ENCODE measurements around the gene UQCRH.

DNA sequence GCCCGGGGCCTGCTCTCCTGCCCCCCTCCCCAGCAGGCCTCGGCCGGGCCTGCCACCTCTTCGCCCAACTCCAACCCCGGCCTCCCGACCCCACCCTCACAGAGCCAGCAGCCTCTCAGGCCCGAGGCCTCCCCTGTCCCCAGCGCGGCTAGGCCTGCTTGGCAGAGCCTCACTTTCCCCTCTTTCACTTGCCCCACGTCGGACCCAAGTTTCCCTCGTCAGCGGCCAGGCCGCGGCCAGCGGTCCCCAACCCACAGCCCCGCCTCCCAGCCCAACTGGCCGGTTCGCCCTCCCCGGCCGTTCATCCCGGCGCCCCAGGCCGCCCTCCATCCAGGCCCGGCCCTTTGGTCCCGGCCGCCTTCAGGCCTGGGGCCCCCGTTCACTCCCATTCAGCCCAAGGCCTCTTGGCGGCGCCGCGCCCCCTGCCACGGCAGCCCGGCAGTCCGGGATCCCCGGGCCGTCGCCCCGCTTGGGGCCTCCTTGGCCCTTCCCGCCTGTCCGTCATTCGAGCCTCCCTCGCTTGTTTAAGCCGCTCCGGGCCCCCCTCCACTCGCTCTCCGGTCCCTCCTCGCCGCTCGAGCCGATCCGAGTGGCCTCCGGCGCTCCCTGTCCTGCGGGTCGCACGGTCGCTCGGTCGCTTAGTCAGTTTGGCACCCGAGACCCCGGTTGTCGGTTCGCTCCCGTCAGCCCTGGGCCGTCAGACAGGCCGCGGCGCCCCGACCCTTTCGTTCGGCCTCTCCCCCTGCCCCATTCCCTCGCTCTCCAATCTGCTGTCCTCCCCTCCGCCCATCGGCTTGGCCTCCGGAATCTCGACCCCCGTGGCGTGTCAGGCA lies 1.5 kb upstream of the UQCRH start:
- no peak for TF ChIP-seq ZNF677 (tag by site-specific recombination; IDR thresholded peaks at IDR 0.05)
- TF ChIP-seq, protein P1, sequence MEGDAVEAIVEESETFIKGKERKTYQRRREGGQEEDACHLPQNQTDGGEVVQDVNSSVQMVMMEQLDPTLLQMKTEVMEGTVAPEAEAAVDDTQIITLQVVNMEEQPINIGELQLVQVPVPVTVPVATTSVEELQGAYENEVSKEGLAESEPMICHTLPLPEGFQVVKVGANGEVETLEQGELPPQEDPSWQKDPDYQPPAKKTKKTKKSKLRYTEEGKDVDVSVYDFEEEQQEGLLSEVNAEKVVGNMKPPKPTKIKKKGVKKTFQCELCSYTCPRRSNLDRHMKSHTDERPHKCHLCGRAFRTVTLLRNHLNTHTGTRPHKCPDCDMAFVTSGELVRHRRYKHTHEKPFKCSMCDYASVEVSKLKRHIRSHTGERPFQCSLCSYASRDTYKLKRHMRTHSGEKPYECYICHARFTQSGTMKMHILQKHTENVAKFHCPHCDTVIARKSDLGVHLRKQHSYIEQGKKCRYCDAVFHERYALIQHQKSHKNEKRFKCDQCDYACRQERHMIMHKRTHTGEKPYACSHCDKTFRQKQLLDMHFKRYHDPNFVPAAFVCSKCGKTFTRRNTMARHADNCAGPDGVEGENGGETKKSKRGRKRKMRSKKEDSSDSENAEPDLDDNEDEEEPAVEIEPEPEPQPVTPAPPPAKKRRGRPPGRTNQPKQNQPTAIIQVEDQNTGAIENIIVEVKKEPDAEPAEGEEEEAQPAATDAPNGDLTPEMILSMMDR (tag by site-specific recombination; IDR thresholded peaks at IDR 0.05): peak; percentile 40
- no peak for TF ChIP-seq ZNF561 (tag by site-specific recombination; IDR thresholded peaks at IDR 0.05; ENCODE audit: borderline replicate concordance)
- no peak; the same call in none of the 2 replicates for TF ChIP-seq REST (tag by site-specific recombination; IDR thresholded peaks at IDR 0.05)
